Fibroblast of villous mesenchyme (primary cell): ENCODE data around the gene COBL. TPM values are rescaled to one million over a fixed set of nuclear protein-coding genes. Genes with fewer than 3 reads are reported as not detected.

Source experiments
- DNase-seq: peaks from one replicate; pipeline ENCODE4 v3.0.0-alpha.2; 2010; ENCODE audit warnings: low read depth
- H3K4me3 ChIP-seq: 2 replicates; pipeline ENCODE4 v1.5.1; 2011; ENCODE audit warnings: low read depth, mild to moderate bottlenecking, low read length
- total RNA-seq: library from RNA; depleted of rRNA; stranded (reverse); fragments of >200 nt; gene quantifications from 2 replicates; pipeline ENCODE4 v1.2.3, GENCODE V29; 2012
- TF ChIP-seq, protein P1 (sequence below): IDR thresholded peaks from 2 replicates; pipeline ENCODE4 v1.5.1; 2012; ENCODE audit warnings: low read depth, mild to moderate bottlenecking, low read length; ENCODE audit not compliant: insufficient read depth

The COBL gene
- total RNA-seq, 1 donor = not detected

- H3K4me3 ChIP-seq = no peak overlapping the region
- TF ChIP-seq, protein P1, sequence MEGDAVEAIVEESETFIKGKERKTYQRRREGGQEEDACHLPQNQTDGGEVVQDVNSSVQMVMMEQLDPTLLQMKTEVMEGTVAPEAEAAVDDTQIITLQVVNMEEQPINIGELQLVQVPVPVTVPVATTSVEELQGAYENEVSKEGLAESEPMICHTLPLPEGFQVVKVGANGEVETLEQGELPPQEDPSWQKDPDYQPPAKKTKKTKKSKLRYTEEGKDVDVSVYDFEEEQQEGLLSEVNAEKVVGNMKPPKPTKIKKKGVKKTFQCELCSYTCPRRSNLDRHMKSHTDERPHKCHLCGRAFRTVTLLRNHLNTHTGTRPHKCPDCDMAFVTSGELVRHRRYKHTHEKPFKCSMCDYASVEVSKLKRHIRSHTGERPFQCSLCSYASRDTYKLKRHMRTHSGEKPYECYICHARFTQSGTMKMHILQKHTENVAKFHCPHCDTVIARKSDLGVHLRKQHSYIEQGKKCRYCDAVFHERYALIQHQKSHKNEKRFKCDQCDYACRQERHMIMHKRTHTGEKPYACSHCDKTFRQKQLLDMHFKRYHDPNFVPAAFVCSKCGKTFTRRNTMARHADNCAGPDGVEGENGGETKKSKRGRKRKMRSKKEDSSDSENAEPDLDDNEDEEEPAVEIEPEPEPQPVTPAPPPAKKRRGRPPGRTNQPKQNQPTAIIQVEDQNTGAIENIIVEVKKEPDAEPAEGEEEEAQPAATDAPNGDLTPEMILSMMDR = no peak
- DNase-seq = no peak
Measured at GRCh38 chr7:51236470-51237132, 80.0 kb downstream of the COBL start.

- no peak overlapping the region for H3K4me3 ChIP-seq
- TF ChIP-seq, protein P1 = no peak
- no peak for DNase-seq
Measured at GRCh38 chr7:51235593-51236313, 80.9 kb downstream of the COBL start.

DNA sequence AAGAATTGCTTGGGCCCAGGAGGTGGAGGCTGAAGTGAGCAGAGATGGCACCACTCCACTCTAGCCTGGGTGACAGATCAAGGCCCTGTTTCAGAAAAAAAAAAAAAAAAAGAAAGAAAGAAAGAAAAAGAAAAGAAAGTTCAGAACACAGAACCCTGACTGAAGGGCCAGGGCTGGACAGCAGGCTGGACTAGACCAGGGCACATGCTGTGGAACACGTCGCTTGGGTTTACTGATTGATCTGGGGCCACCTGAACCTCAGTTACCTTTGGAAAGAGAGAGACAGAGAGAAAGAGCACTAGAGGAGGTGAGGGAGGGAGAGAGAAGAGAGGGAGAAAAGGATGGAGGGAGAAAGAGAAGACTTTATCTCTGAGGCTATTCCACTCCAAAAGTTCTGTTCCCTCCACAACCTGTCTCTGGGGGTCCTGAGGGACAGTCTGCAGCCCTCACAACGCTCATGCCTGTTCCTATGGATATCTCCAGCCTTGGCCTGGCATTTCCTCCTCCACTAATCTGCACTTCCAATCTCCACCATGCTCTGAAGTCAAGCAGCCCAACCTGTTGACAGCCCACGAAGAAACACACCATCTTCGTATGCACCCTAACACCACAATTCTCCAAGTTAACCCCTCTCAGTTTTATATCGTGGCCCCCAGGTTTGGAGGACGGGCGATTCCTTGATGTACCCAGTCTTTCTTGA, 81.8 kb downstream of the COBL start:
- H3K4me3 ChIP-seq = no peak overlapping the region
- DNase-seq = no peak
- TF ChIP-seq, protein P1 = no peak

GRCh38 chr7:51234139-51234538, 82.5 kb downstream of the COBL start:
- DNase-seq = no peak
- TF ChIP-seq, protein P1 = no peak
- no peak overlapping the region for H3K4me3 ChIP-seq

GRCh38 chr7:51233374-51233773, 83.2 kb downstream of the COBL start:
- DNase-seq = no peak
- no peak overlapping the region for H3K4me3 ChIP-seq
- TF ChIP-seq, protein P1 = no peak

- DNase-seq = no peak
- TF ChIP-seq, protein P1 = no peak
- no peak overlapping the region for H3K4me3 ChIP-seq
Measured at GRCh38 chr7:51230723-51231122, 85.9 kb downstream of the COBL start.
